GM12878 (cell line): ENCODE measurements around the gene PPP1R13B.

Experiments used
- CHD4 ChIP-seq: fragments of 200-600 bp; sonication (generic); IDR thresholded peaks from 2 replicates; pipeline ENCODE4 v1.6.1; 2016; ENCODE audit warnings: mild to moderate bottlenecking
- EZH2 ChIP-seq: IDR thresholded peaks from 2 replicates; pipeline ENCODE4 v1.6.1; 2012; ENCODE audit warnings: low read depth, mild to moderate bottlenecking, control low read depth, inconsistent platforms, low read length, borderline replicate concordance; ENCODE audit not compliant: control insufficient read depth
- GABPA ChIP-seq: IDR thresholded peaks from 2 replicates; pipeline ENCODE4 v1.6.1; 2014; ENCODE audit warnings: antibody characterized with exemption, low read depth, mild to moderate bottlenecking, inconsistent platforms
- MEF2A ChIP-seq: IDR thresholded peaks from 2 replicates; pipeline ENCODE4 v1.6.1; 2011; ENCODE audit warnings: low read depth, mild to moderate bottlenecking, low read length, moderate library complexity; ENCODE audit not compliant: insufficient read depth
- MTA3 ChIP-seq: IDR thresholded peaks from 2 replicates; pipeline ENCODE4 v1.6.1; 2012; ENCODE audit warnings: low read length, inconsistent platforms, borderline replicate concordance
- NFIC ChIP-seq: IDR thresholded peaks from 2 replicates; pipeline ENCODE4 v1.6.1; 2012; ENCODE audit warnings: low read depth, mild to moderate bottlenecking, inconsistent platforms, low read length, moderate library complexity
- PKNOX1 ChIP-seq: fragments of 450-650 bp; IDR thresholded peaks from 2 replicates; pipeline ENCODE4 v1.6.1; 2016; ENCODE audit warnings: mild to moderate bottlenecking
- SREBF2 ChIP-seq: IDR thresholded peaks from 2 replicates; pipeline ENCODE4 v1.6.1; 2012; ENCODE audit warnings: mild to moderate bottlenecking, low read length
- TAF1 ChIP-seq: IDR thresholded peaks from 2 replicates; pipeline ENCODE4 v1.6.1; 2011; ENCODE audit warnings: mild to moderate bottlenecking, low read depth, low read length, borderline replicate concordance
- ZNF384 ChIP-seq: IDR thresholded peaks from 2 replicates; pipeline ENCODE4 v1.6.1; 2012; ENCODE audit warnings: low read depth, mild to moderate bottlenecking, low read length, improper control_type of control experiment, borderline replicate concordance
- TF ChIP-seq, protein P1 (sequence below): IDR thresholded peaks from 2 replicates; pipeline ENCODE4 v1.6.1; 2011; ENCODE audit warnings: low read depth, mild to moderate bottlenecking, low read length, moderate library complexity, borderline replicate concordance; ENCODE audit errors: extremely low read depth
- TF ChIP-seq, protein P2 (sequence below), 3 experiments: IDR thresholded peaks in 2 of 3; conservative IDR thresholded peaks in 1 of 3; 2 replicates each; pipeline ENCODE4 v1.5.1; 2011; ENCODE audit warnings: low read depth in 3 of 3, low read length in 3 of 3, mild to moderate bottlenecking in 3 of 3, control low read depth in 2 of 3, moderate library complexity in 2 of 3, inconsistent platforms in 1 of 3, mixed read lengths in 1 of 3; ENCODE audit not compliant: control insufficient read depth in 2 of 3, insufficient read depth in 1 of 3; ENCODE audit errors: extremely low read depth in 1 of 3
- TF ChIP-seq, protein P3 (sequence below): fragments of 450-650 bp; IDR thresholded peaks from 2 replicates; pipeline ENCODE4 v1.6.1; 2018; ENCODE audit warnings: mild to moderate bottlenecking, low read depth, moderate library complexity; ENCODE audit not compliant: partially characterized antibody

GRCh38 chr14:103740991-103741689, 106.2 kb downstream of the PPP1R13B start:
- TF ChIP-seq MTA3 (no peak), PKNOX1 (no peak), NFIC (no peak), EZH2 (no peak), ZNF384 (no peak), GABPA (no peak), CHD4 (no peak), SREBF2 (no peak), TAF1 (no peak), MEF2A (no peak)
- TF ChIP-seq, protein P1, sequence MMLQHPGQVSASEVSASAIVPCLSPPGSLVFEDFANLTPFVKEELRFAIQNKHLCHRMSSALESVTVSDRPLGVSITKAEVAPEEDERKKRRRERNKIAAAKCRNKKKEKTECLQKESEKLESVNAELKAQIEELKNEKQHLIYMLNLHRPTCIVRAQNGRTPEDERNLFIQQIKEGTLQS = no peak
- TF ChIP-seq, protein P2, sequence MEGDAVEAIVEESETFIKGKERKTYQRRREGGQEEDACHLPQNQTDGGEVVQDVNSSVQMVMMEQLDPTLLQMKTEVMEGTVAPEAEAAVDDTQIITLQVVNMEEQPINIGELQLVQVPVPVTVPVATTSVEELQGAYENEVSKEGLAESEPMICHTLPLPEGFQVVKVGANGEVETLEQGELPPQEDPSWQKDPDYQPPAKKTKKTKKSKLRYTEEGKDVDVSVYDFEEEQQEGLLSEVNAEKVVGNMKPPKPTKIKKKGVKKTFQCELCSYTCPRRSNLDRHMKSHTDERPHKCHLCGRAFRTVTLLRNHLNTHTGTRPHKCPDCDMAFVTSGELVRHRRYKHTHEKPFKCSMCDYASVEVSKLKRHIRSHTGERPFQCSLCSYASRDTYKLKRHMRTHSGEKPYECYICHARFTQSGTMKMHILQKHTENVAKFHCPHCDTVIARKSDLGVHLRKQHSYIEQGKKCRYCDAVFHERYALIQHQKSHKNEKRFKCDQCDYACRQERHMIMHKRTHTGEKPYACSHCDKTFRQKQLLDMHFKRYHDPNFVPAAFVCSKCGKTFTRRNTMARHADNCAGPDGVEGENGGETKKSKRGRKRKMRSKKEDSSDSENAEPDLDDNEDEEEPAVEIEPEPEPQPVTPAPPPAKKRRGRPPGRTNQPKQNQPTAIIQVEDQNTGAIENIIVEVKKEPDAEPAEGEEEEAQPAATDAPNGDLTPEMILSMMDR (IDR thresholded peaks at IDR 0.05 in 2 of 3, conservative IDR thresholded peaks at IDR 0.05 in 1 of 3; ENCODE audit: control insufficient read depth in 2 of 3, extremely low read depth in 1 of 3, insufficient read depth in 1 of 3, low read depth in 3 of 3, low read length in 3 of 3) = no peak
- TF ChIP-seq, protein P3, sequence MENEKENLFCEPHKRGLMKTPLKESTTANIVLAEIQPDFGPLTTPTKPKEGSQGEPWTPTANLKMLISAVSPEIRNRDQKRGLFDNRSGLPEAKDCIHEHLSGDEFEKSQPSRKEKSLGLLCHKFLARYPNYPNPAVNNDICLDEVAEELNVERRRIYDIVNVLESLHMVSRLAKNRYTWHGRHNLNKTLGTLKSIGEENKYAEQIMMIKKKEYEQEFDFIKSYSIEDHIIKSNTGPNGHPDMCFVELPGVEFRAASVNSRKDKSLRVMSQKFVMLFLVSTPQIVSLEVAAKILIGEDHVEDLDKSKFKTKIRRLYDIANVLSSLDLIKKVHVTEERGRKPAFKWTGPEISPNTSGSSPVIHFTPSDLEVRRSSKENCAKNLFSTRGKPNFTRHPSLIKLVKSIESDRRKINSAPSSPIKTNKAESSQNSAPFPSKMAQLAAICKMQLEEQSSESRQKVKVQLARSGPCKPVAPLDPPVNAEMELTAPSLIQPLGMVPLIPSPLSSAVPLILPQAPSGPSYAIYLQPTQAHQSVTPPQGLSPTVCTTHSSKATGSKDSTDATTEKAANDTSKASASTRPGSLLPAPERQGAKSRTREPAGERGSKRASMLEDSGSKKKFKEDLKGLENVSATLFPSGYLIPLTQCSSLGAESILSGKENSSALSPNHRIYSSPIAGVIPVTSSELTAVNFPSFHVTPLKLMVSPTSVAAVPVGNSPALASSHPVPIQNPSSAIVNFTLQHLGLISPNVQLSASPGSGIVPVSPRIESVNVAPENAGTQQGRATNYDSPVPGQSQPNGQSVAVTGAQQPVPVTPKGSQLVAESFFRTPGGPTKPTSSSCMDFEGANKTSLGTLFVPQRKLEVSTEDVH = no peak
